ENCODE data around the gene FOXL1.

GRCh38 chr16:86545481-86545880 lies 32.9 kb upstream of the FOXL1 start:
- TF ChIP-seq POLR2A (IDR thresholded peaks at IDR 0.05) (no peak), CTCF (IDR thresholded peaks at IDR 0.05) (no peak)

Measured in sigmoid colon (tissue), 3 donors.